AG09319 (cell line): Measurements from ENCODE around the gene CCDC8.
A peak's percentile ranks its signal among the peaks of the same experiment; 100 is the strongest.
"Not testable (repeated sequence)": the region's sequence is repeated elsewhere in the genome, so short reads cannot be mapped to it uniquely, and the experiment has no call there.

Experiments
- DNase-seq: peaks from one replicate; pipeline ENCODE4 v3.0.0-alpha.2; 2010; ENCODE audit warnings: low read depth; ENCODE audit errors: extremely low read depth
- TF ChIP-seq, protein P1 (sequence below): IDR thresholded peaks from 2 replicates; pipeline ENCODE4 v1.5.1; 2011; ENCODE audit warnings: low read depth, mild to moderate bottlenecking, inconsistent platforms, low read length, moderate library complexity

CCDC8 gene

DNA sequence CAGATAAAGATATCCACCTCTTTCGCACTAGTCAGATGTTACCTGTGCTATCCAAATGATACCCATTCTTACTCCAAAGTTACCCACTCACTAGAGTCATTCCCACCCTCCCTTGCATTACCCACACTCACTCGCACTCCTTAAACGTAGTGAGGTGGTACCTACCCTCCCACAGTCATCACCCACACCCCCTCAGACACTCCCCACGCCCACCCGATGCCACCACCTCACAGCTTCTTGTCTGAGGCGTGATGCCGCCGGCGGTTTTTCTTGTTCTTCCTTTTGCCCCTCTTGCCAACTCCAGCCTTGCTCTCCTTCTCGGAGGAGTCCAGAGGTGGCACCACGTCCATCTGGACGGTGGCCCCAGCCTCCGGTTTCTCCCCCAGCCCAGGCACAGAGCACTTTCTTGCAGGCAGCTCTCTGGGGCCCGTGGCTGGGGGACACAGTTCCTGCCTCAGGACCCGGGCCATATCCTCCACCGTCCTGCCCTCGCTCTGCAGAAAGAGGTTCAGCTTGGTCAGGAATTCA, 14.2 kb upstream of the CCDC8 start:
- TF ChIP-seq, protein P1, sequence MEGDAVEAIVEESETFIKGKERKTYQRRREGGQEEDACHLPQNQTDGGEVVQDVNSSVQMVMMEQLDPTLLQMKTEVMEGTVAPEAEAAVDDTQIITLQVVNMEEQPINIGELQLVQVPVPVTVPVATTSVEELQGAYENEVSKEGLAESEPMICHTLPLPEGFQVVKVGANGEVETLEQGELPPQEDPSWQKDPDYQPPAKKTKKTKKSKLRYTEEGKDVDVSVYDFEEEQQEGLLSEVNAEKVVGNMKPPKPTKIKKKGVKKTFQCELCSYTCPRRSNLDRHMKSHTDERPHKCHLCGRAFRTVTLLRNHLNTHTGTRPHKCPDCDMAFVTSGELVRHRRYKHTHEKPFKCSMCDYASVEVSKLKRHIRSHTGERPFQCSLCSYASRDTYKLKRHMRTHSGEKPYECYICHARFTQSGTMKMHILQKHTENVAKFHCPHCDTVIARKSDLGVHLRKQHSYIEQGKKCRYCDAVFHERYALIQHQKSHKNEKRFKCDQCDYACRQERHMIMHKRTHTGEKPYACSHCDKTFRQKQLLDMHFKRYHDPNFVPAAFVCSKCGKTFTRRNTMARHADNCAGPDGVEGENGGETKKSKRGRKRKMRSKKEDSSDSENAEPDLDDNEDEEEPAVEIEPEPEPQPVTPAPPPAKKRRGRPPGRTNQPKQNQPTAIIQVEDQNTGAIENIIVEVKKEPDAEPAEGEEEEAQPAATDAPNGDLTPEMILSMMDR = no peak
- DNase-seq = no peak

DNA sequence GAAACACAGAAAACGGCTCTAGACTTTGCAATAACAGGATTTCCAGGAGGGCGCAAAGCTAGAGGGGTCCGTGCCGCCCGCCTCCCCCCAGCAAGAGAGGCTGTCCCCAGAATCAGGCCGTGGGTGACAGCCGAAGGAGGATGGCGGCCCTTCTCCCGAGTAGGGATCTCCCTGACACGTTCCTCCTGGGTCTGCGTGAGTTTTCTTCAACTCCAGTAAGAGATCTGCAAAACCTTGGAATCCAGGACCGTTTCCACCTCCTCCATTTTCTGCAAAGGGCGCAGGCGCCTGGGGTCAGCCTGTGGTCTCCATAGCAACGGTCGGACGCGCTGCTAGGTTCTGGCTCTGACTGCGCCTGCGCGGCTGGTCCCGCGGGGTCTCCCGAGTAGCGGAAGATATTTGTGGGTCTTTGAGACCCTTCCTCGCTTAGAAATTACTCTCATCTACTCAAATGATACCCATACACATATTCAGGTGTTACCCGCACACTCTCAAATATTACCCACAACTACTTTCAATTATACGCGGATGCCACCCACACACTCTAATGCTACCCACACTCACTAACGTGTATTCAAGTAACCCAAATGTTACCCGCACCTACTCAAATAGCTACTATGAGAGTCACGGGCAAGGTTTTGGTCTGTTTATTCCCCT, 13.3 kb upstream of the CCDC8 start:
- no peak for DNase-seq
- TF ChIP-seq, protein P1 = no peak

DNA sequence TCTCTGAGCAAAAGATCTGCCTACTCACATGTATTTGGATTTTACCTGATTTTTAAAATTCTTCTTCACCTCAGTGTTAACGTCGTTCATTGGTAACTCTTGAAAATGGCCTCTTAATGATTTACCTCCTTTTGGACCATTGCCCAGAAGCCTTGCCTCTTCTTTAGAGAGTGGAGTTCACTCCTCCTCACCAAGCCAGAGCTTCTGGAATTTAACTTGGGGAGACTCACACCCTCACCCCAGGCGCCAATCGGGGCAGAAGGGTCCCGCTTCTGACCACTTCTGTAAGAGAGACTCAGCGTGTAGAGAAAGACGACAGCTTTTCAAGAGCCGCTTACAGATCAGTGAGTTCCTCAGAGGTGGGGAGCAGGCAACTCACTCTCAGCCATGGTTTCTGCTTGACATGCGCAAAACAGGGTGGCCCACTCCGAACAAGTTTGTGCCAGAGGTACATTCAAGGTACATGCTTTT, 12.7 kb upstream of the CCDC8 start:
- DNase-seq = no peak
- TF ChIP-seq, protein P1 = no peak

DNA sequence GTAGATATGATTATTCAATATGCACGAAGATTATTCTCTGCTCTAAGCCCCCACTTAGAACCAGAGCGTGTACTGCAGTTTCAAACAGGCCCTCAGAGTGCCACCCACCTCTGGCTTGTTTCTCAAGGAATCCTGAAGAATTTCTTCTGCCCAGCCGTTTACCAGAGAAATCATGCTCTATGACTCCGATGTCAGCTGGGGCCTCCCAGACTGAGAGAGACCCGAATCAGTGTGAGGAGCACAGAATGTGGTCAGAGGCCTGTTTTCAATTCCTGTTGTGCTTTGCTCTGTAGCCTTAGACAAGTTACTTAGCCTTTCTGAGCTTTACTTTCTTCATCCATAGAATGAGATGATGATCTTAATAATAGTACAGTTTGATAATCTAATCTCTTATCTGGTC, 9.8 kb upstream of the CCDC8 start:
- no peak for DNase-seq
- TF ChIP-seq, protein P1 = no peak

DNA sequence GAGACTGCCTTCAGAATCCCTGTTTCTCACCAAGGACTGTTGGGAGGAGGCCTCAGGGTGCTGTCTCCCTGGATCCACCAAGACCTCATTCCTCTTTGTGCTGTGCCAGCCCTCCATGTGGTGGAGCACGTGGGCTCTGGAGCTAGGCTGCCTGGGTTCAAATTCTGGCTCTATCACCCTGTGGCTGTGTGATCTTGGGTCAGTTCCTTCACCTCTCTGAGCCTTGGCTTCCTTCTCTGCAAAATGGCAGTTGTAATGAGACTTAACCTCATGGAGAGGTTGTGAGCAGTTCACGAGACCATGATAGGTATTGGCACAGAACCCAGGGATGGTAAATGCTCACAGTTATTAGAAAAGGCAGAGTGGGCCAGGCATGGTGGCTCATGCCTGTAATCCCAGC, 9.0 kb upstream of the CCDC8 start:
- TF ChIP-seq, protein P1 = no peak
- no peak for DNase-seq

DNA sequence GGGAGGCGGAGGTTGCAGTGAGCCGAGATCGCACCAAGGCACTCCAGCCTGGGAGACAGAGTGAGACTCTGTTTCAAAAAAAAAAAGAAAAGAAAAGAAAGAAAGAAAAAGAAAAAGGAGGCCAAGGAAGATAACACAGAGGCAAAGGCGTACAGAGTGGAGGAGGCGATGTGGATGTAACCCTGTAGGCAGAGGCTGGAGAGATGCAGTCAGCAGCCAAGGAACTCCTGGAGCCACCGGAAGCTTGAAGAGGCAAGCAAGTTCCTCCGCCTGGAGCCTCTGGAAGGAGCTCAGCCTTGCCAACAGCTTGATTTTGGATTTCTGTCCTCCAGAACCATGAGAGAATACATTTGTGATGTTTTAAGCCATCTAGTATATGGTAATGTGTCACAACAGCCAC, 6.7 kb upstream of the CCDC8 start:
- DNase-seq = no peak
- TF ChIP-seq, protein P1 = no peak

DNA sequence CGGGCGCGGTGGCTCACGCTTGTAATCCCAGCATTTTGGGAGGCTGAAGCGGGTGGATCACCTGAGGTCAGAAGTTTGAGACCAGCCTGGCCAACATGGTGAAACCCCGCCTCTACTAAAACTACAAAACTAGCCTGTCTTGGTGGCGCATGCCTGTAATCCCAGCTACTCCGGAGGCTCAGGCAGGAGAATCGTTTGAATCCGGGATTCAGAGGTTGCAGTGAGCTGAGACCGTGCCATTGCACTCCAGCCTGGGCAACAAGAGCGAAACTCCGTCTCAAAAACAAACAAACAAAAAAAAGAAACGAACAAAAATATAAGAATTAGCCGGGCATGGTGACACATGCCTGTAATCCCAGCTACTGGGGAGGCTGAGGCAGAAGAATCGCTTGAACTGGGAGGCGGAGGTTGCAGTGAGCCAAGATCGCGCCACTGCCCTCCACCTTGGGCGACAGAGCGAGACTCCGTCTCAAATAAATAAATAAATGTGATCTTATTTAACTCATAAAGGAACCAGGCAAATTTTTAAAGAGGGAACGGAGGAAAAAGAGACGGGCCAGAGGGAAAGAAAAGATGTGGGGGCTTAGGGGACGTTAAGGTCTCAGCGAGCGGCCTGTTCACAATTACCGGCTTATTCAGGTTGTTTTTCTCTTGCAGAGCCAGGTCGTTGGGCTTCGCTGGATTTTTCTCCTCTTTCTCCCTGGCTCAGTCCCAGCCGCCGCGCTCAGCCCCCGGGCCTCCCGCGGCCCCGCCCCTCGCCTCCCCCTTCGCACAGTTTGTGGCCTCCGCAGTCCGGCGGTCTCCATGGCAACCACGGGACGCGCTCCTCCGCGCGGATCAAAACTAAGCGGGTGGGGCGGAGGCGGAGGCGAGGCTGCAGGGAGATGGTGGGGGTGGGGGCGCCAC, 2.7 kb upstream of the CCDC8 start:
- peak; percentile 53 for DNase-seq

DNA sequence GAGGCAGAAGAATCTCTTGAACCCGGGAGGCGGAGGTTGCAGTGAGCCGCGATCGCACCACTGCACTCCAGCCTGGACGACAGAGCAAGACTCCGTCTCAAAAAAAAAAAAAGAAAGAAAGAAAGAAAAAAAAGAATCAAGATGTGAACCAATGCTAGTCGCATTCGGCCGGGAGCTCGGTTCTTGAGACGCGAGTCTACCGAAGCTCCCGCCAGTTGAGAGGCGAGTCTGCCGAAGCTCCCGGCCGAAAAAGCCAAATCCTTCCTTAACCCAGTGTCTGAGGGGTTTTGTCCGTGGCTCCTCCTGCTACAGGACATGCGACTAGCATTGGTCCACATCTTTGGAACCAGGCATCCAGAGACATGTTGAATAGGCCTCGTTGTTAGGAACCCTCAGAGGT, 1.5 kb upstream of the CCDC8 start:
- DNase-seq = not testable (repeated sequence)
